SK-N-SH (cell line): ENCODE measurements around the gene AGO3. TPM values are rescaled to one million over a fixed set of nuclear protein-coding genes. Genes with fewer than 3 reads are reported as not detected.

Experiments used
- CTCF ChIA-PET: fragments of 300-600, 350-600 bp; formaldehyde crosslinking; extraction: SDS; loops from one replicate; lab custom pipeline; 2021; lab: Yijun Ruan, JAX
- POLR2A ChIA-PET: fragments of 350-600 bp; sonication (Branson Sonifier 250); formaldehyde crosslinking; extraction: SDS; loops from one replicate; lab custom pipeline; 2020; ENCODE audit warnings: antibody characterized with exemption, inconsistent platforms; lab: Yijun Ruan, JAX
- DNase-seq: peaks from one replicate; pipeline ENCODE4 v3.0.0; 2012
- H2AFZ ChIP-seq: fragments of 200-600 bp; sonication (generic); 2 replicates; pipeline ENCODE4 v1.8.1; 2016; ENCODE audit warnings: antibody characterized with exemption, mild to moderate bottlenecking, low read depth
- H3F3A ChIP-seq: fragments of 200-600 bp; sonication (generic); replicated peaks from 2 replicates; pipeline ENCODE3; 2016; ENCODE audit warnings: antibody characterized with exemption, mild to moderate bottlenecking; ENCODE audit not compliant: insufficient read depth
- H3K27ac ChIP-seq, 2 experiments: fragments of 200-500 bp in 1 of 2; fragments of 200-600 bp in 1 of 2; sonication (Bioruptor generic) in 1 of 2; sonication (generic), shearing (Covaris generic) in 1 of 2; 2 replicates each; pipeline versions ENCODE4 v1.5.1 to v1.6.1; 2014 to 2016; ENCODE audit warnings: low read depth in 2 of 2, inconsistent platforms in 1 of 2, low read length in 1 of 2, mild to moderate bottlenecking in 1 of 2, mixed read lengths in 1 of 2
- H3K27me3 ChIP-seq: fragments of 200-600 bp; sonication (generic), shearing (Covaris generic); 2 replicates; pipeline ENCODE4 v1.6.1; 2016; ENCODE audit warnings: mixed run types; ENCODE audit not compliant: insufficient read depth
- H3K36me3 ChIP-seq, 2 experiments: fragments of 200-500 bp in 1 of 2; fragments of 200-600 bp in 1 of 2; sonication (Bioruptor generic) in 1 of 2; sonication (generic) in 1 of 2; replicated peaks in 1 of 2; 2 replicates each; pipeline versions ENCODE3 to v1.5.1; 2014 to 2016; ENCODE audit warnings: low read length in 1 of 2, mild to moderate bottlenecking in 1 of 2; ENCODE audit not compliant: insufficient read depth in 2 of 2, control insufficient read depth in 1 of 2
- H3K4me1 ChIP-seq, 2 experiments: fragments of 200-500 bp in 1 of 2; fragments of 200-600 bp in 1 of 2; sonication (Bioruptor generic) in 1 of 2; sonication (generic), shearing (Covaris generic) in 1 of 2; 2 replicates each; pipeline versions ENCODE4 v1.5.1 to v1.6.1; 2014 to 2016; ENCODE audit warnings: low read depth in 1 of 2, low read length in 1 of 2, mixed run types in 1 of 2; ENCODE audit not compliant: insufficient read depth in 2 of 2, control insufficient read depth in 1 of 2
- H3K4me2 ChIP-seq: fragments of 200-600 bp; sonication (generic), shearing (Covaris generic); 2 replicates; pipeline ENCODE4 v1.6.1; 2017; ENCODE audit warnings: mixed run types
- H3K4me3 ChIP-seq, 2 experiments: fragments of 200-500 bp in 1 of 2; fragments of 200-600 bp in 1 of 2; sonication (Bioruptor generic) in 1 of 2; sonication (generic), shearing (Covaris generic) in 1 of 2; 2 replicates each; pipeline versions ENCODE4 v1.5.1 to v1.8.1; 2014 to 2016; ENCODE audit warnings: low read depth in 2 of 2, inconsistent platforms in 1 of 2, low read length in 1 of 2, mild to moderate bottlenecking in 1 of 2, mixed read lengths in 1 of 2, moderate library complexity in 1 of 2
- H3K79me2 ChIP-seq: fragments of 200-600 bp; sonication (generic); 2 replicates; pipeline ENCODE4 v1.8.1; 2017; ENCODE audit warnings: mild to moderate bottlenecking; ENCODE audit not compliant: insufficient read depth
- H3K9ac ChIP-seq: fragments of 200-600 bp; sonication (generic); 2 replicates; pipeline ENCODE4 v1.6.1; 2017; ENCODE audit warnings: mixed run types
- H3K9me2 ChIP-seq: fragments of 200-600 bp; sonication (generic); 2 replicates; pipeline ENCODE4 v1.6.1; 2017; ENCODE audit warnings: mixed run types
- H3K9me3 ChIP-seq: fragments of 200-600 bp; sonication (generic); 2 replicates; pipeline ENCODE4 v1.6.1; 2017; ENCODE audit warnings: mixed run types, mild to moderate bottlenecking, moderate library complexity
- H4K20me1 ChIP-seq: fragments of 200-600 bp; sonication (generic); 2 replicates; pipeline ENCODE4 v1.6.1; 2017; ENCODE audit warnings: mild to moderate bottlenecking, mixed run types; ENCODE audit not compliant: insufficient read depth
- EZH2phosphoT487 ChIP-seq: fragments of 200-600 bp; sonication (generic); IDR thresholded peaks from 2 replicates; pipeline ENCODE4 v1.6.1; 2017; ENCODE audit warnings: low read depth, mixed run types, mild to moderate bottlenecking, antibody characterized with exemption, moderate library complexity, borderline replicate concordance
- FOSL2 ChIP-seq: IDR thresholded peaks from 2 replicates; pipeline ENCODE4 v1.4.0; 2012; ENCODE audit warnings: low read depth, mild to moderate bottlenecking, moderate library complexity, borderline replicate concordance
- FOXJ3 ChIP-seq: sonication (generic); formaldehyde crosslinking; IDR thresholded peaks from 2 replicates; pipeline ENCODE4 v1.5.1; 2020; ENCODE audit warnings: mild to moderate bottlenecking, missing genetic modification reagents
- FOXM1 ChIP-seq: IDR thresholded peaks from 2 replicates; pipeline ENCODE4 v1.4.0; 2012; ENCODE audit warnings: low read depth, mild to moderate bottlenecking
- GABPA ChIP-seq: IDR thresholded peaks from 2 replicates; pipeline ENCODE4 v1.4.0; 2012; ENCODE audit warnings: low read depth, mild to moderate bottlenecking
- IRF3 ChIP-seq: fragments of 150-350 bp; IDR thresholded peaks from 2 replicates; pipeline ENCODE4 v1.6.1; 2016; ENCODE audit warnings: mild to moderate bottlenecking, low read depth, low read length
- MXI1 ChIP-seq: IDR thresholded peaks from 2 replicates; pipeline ENCODE4 v1.6.1; 2012; ENCODE audit warnings: mild to moderate bottlenecking, low read depth, low read length, improper control_type of control experiment
- POLR2AphosphoS5 ChIP-seq: IDR thresholded peaks from 2 replicates; pipeline ENCODE4 v1.6.1; 2012; ENCODE audit warnings: low read depth, low read length
- RAD21 ChIP-seq: IDR thresholded peaks from 2 replicates; pipeline ENCODE4 v1.6.1; 2012; ENCODE audit warnings: mild to moderate bottlenecking, low read length
- RFX5 ChIP-seq: IDR thresholded peaks from 2 replicates; pipeline ENCODE4 v1.6.1; 2012; ENCODE audit warnings: mild to moderate bottlenecking, improper control_type of control experiment, low read length
- RXRA ChIP-seq: IDR thresholded peaks from 2 replicates; pipeline ENCODE4 v1.4.0; 2012; ENCODE audit warnings: low read depth, mild to moderate bottlenecking, borderline replicate concordance
- TAF1 ChIP-seq: IDR thresholded peaks from 2 replicates; pipeline ENCODE4 v1.6.1; 2012; ENCODE audit warnings: low read depth, mild to moderate bottlenecking, low read length, moderate library complexity, borderline replicate concordance
- USF2 ChIP-seq: fragments of 150-350 bp; IDR thresholded peaks from 2 replicates; pipeline ENCODE4 v1.6.1; 2017; ENCODE audit warnings: antibody characterized with exemption, low read length, low read depth, borderline replicate concordance
- ZBTB33 ChIP-seq: IDR thresholded peaks from 2 replicates; pipeline ENCODE4 v1.4.0; 2012; ENCODE audit warnings: low read depth, borderline replicate concordance
- WGBS: methylation state at CpG from one replicate; pipeline ENCODE4 v1.1.6; 2017; ENCODE audit warnings: low lambda C conversion rate; 5-methylcytosine and 5-hydroxymethylcytosine counted together
- polyA plus RNA-seq, 3 experiments: library from polyadenylated mRNA; depleted of rRNA; stranded (reverse); fragments of >200 nt; gene quantifications; 2 replicates each; pipeline ENCODE4 v1.2.3, GENCODE V29; 2012

The AGO3 gene
- polyA plus RNA-seq, 1 of the 3 experiments (the other 2 are of a cell fraction): 6.7 TPM

- CTCF ChIA-PET: no interaction called here
- DNase-seq: no peak
- H3K4me3 ChIP-seq: no peak overlapping the region
Measured at GRCh38 chr1:35902671-35903070, 28.2 kb upstream of the AGO3 start.

GRCh38 chr1:35914717-35915116 is 16.2 kb upstream of the AGO3 start:
- TF ChIP-seq MXI1 (no peak), ZBTB33 (no peak), FOXJ3 (CRISPR knock-in tag) (no peak), GABPA (no peak)
- TF ChIP-seq, all 33 proteins: peak for 0
- no peak overlapping the region for H3K27ac ChIP-seq
- no peaks in the 10 kb centered on the region for H3K79me2 ChIP-seq
- WGBS: 83% methylated on average over 1 of the region's 1 CpG
- ChIA-PET POLR2A (no interaction called here), CTCF (no interaction called here)
- H3K9me2 ChIP-seq: no peaks in the 10 kb centered on the region
- no peaks in the 10 kb centered on the region for H3K9me3 ChIP-seq
- no peak overlapping the region for H2AFZ ChIP-seq
- H3K9ac ChIP-seq: no peak overlapping the region
- no peak overlapping the region for H3K4me2 ChIP-seq
- H3K4me3 ChIP-seq: no peak overlapping the region
- no peaks in the 10 kb centered on the region for H3F3A ChIP-seq
- no peaks in the 10 kb centered on the region for H4K20me1 ChIP-seq
- no peaks in the 10 kb centered on the region for H3K4me1 ChIP-seq
- H3K36me3 ChIP-seq: peaks cover 59 to 78% of the 10 kb centered on the region in 2 experiments
- H3K27me3 ChIP-seq: no peaks in the 10 kb centered on the region
- no peak for DNase-seq

More at GRCh38 chr1:35902671-35903070, 28.2 kb upstream of the AGO3 start:
- Histone ChIP-seq H2AFZ (no peak overlapping the region), H3K9me2 (no peaks in the 10 kb centered on the region), H3F3A (no peaks in the 10 kb centered on the region), H3K4me2 (no peak overlapping the region), H3K4me1 (no peaks in the 10 kb centered on the region), H3K9ac (no peak overlapping the region), H3K27ac (no peak overlapping the region), H4K20me1 (no peaks in the 10 kb centered on the region), H3K79me2 (no peaks in the 10 kb centered on the region), H3K9me3 (no peaks in the 10 kb centered on the region), H3K36me3 (peaks cover 44 to 52% of the 10 kb centered on the region in 2 experiments), H3K27me3 (no peaks in the 10 kb centered on the region)
- POLR2A ChIA-PET: no interaction called here
- TF ChIP-seq FOXM1 (no peak), RFX5 (no peak), GABPA (no peak), TAF1 (no peak), FOSL2 (no peak), MXI1 (no peak), USF2 (no peak), RXRA (no peak), EZH2phosphoT487 (no peak), IRF3 (no peak), RAD21 (no peak), ZBTB33 (no peak), POLR2AphosphoS5 (no peak)
- WGBS: 89% methylated on average over 2 of the region's 2 CpGs
